Tibial nerve (tissue), 4 donors: ENCODE data around the gene RIMS4. TPM values are rescaled to one million over a fixed set of nuclear protein-coding genes. Genes with fewer than 3 reads are reported as not detected.

Experiments used
- DNase-seq, 2 donors: peaks; one replicate each; pipeline ENCODE4 v3.0.0-alpha.2; 2019; ENCODE audit warnings: low spot score in 2 of 2
- H3K27ac ChIP-seq, 4 donors: fragments of 200-600 bp; sonication (generic) in 3 of 4; one replicate each; pipeline ENCODE4 v1.5.1; 2017 to 2019; ENCODE audit warnings: mild to moderate bottlenecking in 1 of 4
- H3K27me3 ChIP-seq, 2 donors: fragments of 200-600 bp; sonication (generic) in 1 of 2; one replicate each; pipeline versions ENCODE4 v1.5.1 to v1.6.0; 2017 to 2019
- H3K36me3 ChIP-seq, 3 donors: fragments of 200-600 bp; sonication (generic); one replicate each; pipeline ENCODE4 v1.5.1; 2018 to 2019
- H3K4me1 ChIP-seq, 4 donors: fragments of 200-600 bp; sonication (generic) in 3 of 4; one replicate each; pipeline ENCODE4 v1.5.1; 2017 to 2019
- H3K4me3 ChIP-seq, 4 donors: fragments of 200-600 bp; sonication (generic) in 3 of 4; one replicate each; pipeline ENCODE4 v1.5.1; 2017 to 2019; ENCODE audit warnings: mild to moderate bottlenecking in 1 of 4, moderate library complexity in 1 of 4
- H3K9me3 ChIP-seq, 4 donors: fragments of 200-600 bp; sonication (generic) in 3 of 4; one replicate each; pipeline ENCODE4 v1.5.1; 2017 to 2019
- CTCF ChIP-seq, 5 experiments: fragments of 200-600 bp in 3 of 5; fragments of 450-650 bp in 2 of 5; sonication (generic) in 3 of 5; IDR thresholded peaks; one replicate each; pipeline ENCODE4 v1.5.1; 2016 to 2019; ENCODE audit warnings: antibody characterized with exemption in 5 of 5, mild to moderate bottlenecking in 3 of 5, moderate library complexity in 2 of 5
- EP300 ChIP-seq, 2 donors: sonication (generic); formaldehyde crosslinking; IDR thresholded peaks; one replicate each; pipeline ENCODE4 v1.6.1; 2017; ENCODE audit warnings: antibody characterized with exemption in 2 of 2, mild to moderate bottlenecking in 1 of 2
- POLR2A ChIP-seq, 2 donors: fragments of 450-650 bp; IDR thresholded peaks; one replicate each; pipeline ENCODE4 v1.6.1; 2017; ENCODE audit warnings: antibody characterized with exemption in 2 of 2, mild to moderate bottlenecking in 2 of 2, moderate library complexity in 2 of 2
- WGBS, 2 donors: methylation state at CpG; one replicate each; pipeline ENCODE4 v1.1.5; 2018; 5-methylcytosine and 5-hydroxymethylcytosine counted together
- total RNA-seq, 4 donors: library from RNA; depleted of rRNA; stranded (reverse); fragments of >200 nt; gene quantifications; one replicate each; pipeline ENCODE4 v1.1.0, GENCODE V29; 2016

RIMS4 gene
- total RNA-seq, 4 donors from 2014 or later, result 0.21 to 4.7 (median 1.7) TPM

GRCh38 chr20:44814937-44815336 is 4.6 kb upstream of the RIMS4 start:
- Histone ChIP-seq H3K9me3 (peaks cover 0 to 19% (median 0%) of the 10 kb centered on the region in 4 donors), H3K36me3 (no peaks in the 10 kb centered on the region), H3K4me1 (peaks cover 0 to 4% (median 0%) of the 10 kb centered on the region in 4 donors), H3K4me3 (no peak overlapping the region), H3K27me3 (peaks cover 0 to 21% of the 10 kb centered on the region in 2 donors), H3K27ac (no peak overlapping the region)
- 78 to 87% methylated on average over 5 of the region's 5 CpGs for WGBS, 2 donors
- TF ChIP-seq EP300 (IDR thresholded peaks at IDR 0.05) (no peak), POLR2A (IDR thresholded peaks at IDR 0.05) (no peak), CTCF (IDR thresholded peaks at IDR 0.05) (no peak)
- no peak for DNase-seq

GRCh38 chr20:44811150-44811685 is 872 bp upstream of the RIMS4 start:
- H3K36me3 ChIP-seq, result no peaks in the 10 kb centered on the region
- no peak overlapping the region for H3K4me3 ChIP-seq
- H3K27ac ChIP-seq, result no peak overlapping the region
- TF ChIP-seq POLR2A (IDR thresholded peaks at IDR 0.05), result no peak
- no peak for TF ChIP-seq EP300 (IDR thresholded peaks at IDR 0.05)
- no peak for TF ChIP-seq CTCF (IDR thresholded peaks at IDR 0.05)
- no peak for DNase-seq
- peaks cover 0 to 54% of the 10 kb centered on the region in 2 donors for H3K27me3 ChIP-seq
- WGBS, 2 donors, result 74 to 83% methylated on average over 13 to 15 of the region's 15 CpGs
- H3K9me3 ChIP-seq, result peaks cover 0 to 19% (median 0%) of the 10 kb centered on the region in 4 donors
- H3K4me1 ChIP-seq, result peaks cover 0 to 11% (median 0%) of the 10 kb centered on the region in 4 donors

GRCh38 chr20:44810061-44810390 is 320 bp downstream of the RIMS4 start:
- Histone ChIP-seq H3K36me3 (no peaks in the 10 kb centered on the region), H3K4me3 (peak overlapping the region in 2 of 4 donors; percentile 1 to 42)
- WGBS, 2 donors, result 0% methylated on average over 40 of the region's 49 CpGs; no CpG with 5 or more reads in 1 of the 2 donors

GRCh38 chr20:44809380-44810060 is 826 bp downstream of the RIMS4 start:
- no peak for DNase-seq
- WGBS, 2 donors, result 9 to 11% methylated on average over 33 of the region's 34 CpGs
- Histone ChIP-seq H3K36me3 (no peaks in the 10 kb centered on the region), H3K4me3 (peak overlapping the region in 2 of 4 donors; percentile 1 to 42), H3K9me3 (peaks cover 0 to 19% (median 0%) of the 10 kb centered on the region in 4 donors), H3K27me3 (peaks cover 0 to 69% of the 10 kb centered on the region in 2 donors), H3K4me1 (peaks cover 0 to 11% (median 0%) of the 10 kb centered on the region in 4 donors), H3K27ac (peak overlapping the region in 1 of 4 donors; percentile 22)
- TF ChIP-seq POLR2A (IDR thresholded peaks at IDR 0.05), result no peak

More at GRCh38 chr20:44810061-44810390, 320 bp downstream of the RIMS4 start:
- Histone ChIP-seq H3K27me3 (peaks cover 0 to 66% of the 10 kb centered on the region in 2 donors), H3K9me3 (peaks cover 0 to 19% (median 0%) of the 10 kb centered on the region in 4 donors), H3K4me1 (peaks cover 0 to 11% (median 0%) of the 10 kb centered on the region in 4 donors), H3K27ac (peak overlapping the region in 1 of 4 donors; percentile 22)
- DNase-seq, result no peak
- no peak for TF ChIP-seq CTCF (IDR thresholded peaks at IDR 0.05)
- no peak for TF ChIP-seq POLR2A (IDR thresholded peaks at IDR 0.05)
- TF ChIP-seq EP300 (IDR thresholded peaks at IDR 0.05), result no peak

GRCh38 chr20:44807684-44808056 is 2.7 kb downstream of the RIMS4 start:
- Histone ChIP-seq H3K27me3 (peaks cover 0 to 74% of the 10 kb centered on the region in 2 donors), H3K36me3 (no peaks in the 10 kb centered on the region), H3K9me3 (peaks cover 0 to 18% (median 0%) of the 10 kb centered on the region in 4 donors), H3K4me3 (no peak overlapping the region), H3K27ac (no peak overlapping the region), H3K4me1 (peaks cover 0 to 11% (median 0%) of the 10 kb centered on the region in 4 donors)
- 74 to 78% methylated on average over 4 of the region's 4 CpGs for WGBS, 2 donors
- no peak for TF ChIP-seq EP300 (IDR thresholded peaks at IDR 0.05)
- no peak for TF ChIP-seq POLR2A (IDR thresholded peaks at IDR 0.05)
- no peak for TF ChIP-seq CTCF (IDR thresholded peaks at IDR 0.05)
- DNase-seq, result no peak
